ENCODE data around the gene ABCA6.

ABCA6 gene

GRCh38 chr17:69057280-69057679 is 84.4 kb downstream of the ABCA6 start:
- intact Hi-C loops (cut with DNase I): loop anchor here (10.0 kb wide), 1 partner anchor 72 kb away; no protein-coding TSS in a partner anchor
- DNase-seq: no peak

DNA sequence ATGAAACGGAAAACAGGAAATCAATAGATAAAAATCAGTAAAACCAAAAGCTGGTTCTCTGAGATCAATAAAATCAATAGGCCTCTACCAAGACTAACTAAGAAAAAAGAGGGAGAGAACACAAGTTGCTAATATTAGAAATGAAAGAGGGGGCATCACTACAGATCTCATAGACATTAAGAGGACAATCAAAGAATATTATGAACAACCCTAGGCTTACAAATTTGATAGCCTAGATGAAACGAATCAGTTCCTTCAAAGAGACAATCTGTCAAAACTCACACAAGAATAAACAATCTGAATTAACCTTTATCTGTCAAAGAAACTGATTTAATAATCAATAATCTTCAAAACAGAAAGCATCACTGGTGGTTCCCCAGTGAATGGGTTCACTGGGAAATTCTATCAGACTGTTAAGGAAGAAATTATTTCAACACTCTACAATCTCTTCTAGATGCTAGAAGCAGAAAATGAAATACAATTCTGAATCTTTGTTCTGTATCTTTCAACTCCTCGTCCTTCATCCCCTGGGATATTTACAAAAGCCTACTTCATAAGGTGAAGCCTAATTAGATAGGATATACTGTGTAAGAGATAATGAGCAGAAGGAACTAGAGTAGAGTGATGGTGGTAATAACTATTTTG is 85.4 kb downstream of the ABCA6 start:
- no peak for DNase-seq
- intact Hi-C loops (cut with DNase I): loop anchor here (10.0 kb wide), 1 partner anchor 72 kb away; no protein-coding TSS in a partner anchor

DNA sequence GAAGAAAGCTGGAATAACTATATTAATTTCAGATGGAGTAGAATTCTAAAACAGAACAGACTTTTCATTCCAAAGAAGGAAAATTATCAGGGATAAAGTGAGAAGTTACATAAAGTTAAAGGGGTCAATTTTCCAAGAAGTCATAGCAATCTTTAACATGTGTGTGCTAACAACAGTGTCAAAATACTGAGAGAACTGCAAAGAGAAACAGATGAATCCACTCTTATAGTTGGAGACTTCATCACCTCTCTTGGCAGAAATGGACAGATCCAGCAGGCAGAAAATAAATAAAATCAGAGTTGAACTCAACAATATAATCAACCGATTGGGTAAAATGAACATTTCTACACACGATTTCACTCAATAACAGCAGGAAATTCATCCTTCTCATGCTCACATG is 86.4 kb downstream of the ABCA6 start:
- no peak for DNase-seq
- intact Hi-C loops (cut with DNase I): loop anchor here (10.0 kb wide), 1 partner anchor 71 kb away; no protein-coding TSS in a partner anchor

GRCh38 chr17:69050999-69051775 is 90.5 kb downstream of the ABCA6 start:
- DNase-seq: no peak
- intact Hi-C loops (cut with DNase I): loop anchor here (10.0 kb wide), 1 partner anchor 66 kb away; no protein-coding TSS in a partner anchor

GRCh38 chr17:69048634-69049033 is 93.1 kb downstream of the ABCA6 start:
- no peak for DNase-seq
- intact Hi-C loops (cut with DNase I): no loop called here

DNA sequence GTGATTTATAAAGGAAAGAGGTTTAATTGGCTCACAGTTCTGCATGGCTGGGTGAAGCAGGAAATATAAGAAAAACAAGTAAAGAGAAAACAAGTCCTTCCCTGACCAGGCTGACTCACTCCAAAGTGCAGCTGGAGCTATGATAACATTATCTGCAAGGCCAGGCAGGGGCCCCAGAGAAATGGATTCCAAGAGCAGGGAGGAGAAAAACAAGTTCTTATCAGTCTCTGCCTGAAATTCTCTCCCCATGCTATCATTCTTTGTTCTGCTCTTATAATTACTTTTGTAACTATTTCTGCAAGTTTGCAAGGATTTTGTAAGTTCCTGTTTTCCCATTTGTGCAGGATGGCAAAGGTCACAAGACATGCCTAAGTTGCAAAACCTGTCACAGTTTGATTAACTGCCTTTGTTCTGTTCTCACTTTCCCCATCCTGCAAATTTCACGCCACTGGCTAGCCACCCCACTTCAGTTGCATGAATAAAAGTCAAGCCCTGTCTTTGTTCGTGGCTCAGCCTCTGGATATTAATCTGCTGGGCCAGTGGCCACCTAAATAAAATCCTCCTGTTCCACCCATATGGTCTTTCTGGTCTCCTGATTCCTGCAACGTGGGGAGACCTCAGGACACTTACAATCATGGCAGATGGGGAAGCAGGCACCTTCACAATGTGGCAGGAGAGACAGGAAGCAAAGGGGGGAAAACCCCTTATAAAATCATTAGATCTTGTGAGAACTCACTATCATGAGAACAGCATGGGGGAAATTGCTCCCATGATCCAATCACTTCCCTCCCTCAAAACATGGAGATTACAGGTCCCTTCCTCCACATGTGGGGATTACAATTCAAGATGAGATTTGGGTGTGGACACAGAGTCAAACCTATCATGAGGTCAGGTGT is 94.1 kb downstream of the ABCA6 start:
- intact Hi-C loops (cut with DNase I): no loop called here
- DNase-seq: no peak

DNA sequence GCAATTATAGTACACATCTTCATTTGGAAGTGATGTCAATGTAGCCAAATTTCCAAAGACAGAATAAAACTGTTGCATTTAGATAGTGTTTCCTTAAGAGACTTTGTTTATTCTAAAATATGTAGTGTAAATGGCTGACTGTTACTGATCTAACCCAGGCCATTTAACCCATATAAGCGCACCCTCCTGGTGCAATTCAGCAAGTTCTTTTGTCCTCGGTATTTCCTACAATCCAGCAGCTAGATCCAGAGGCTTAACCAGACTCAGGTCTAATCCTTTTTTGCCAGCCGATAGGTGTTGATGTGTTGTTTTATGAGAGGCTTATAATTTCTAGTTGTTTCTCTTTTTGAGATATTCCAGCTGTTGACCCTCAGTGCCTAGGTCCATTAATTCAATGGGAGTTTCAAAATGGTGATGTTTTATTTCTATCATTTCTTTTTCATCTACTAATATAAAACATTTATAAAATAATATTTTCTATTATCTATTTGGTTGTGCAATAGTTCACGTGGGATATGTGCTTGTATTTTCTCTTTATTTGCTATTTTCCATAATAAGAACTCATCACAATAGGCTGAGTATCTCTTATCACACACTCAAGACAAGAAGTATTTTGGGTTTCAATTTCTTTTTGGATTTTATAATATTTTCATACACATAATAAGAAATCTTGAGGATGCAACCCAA is 95.4 kb downstream of the ABCA6 start:
- intact Hi-C loops (cut with DNase I): no loop called here
- DNase-seq: no peak

GRCh38 chr17:69045646-69046045 is 96.0 kb downstream of the ABCA6 start:
- no peak for DNase-seq
- intact Hi-C loops (cut with DNase I): no loop called here

GRCh38 chr17:69044371-69044770 is 97.3 kb downstream of the ABCA6 start:
- intact Hi-C loops (cut with DNase I): no loop called here
- no peak for DNase-seq

GRCh38 chr17:69043098-69043734 is 98.5 kb downstream of the ABCA6 start:
- intact Hi-C loops (cut with DNase I): no loop called here
- DNase-seq: no peak

- intact Hi-C loops (cut with DNase I): no loop called here
- DNase-seq: no peak
These were observed 99.4 kb downstream of the ABCA6 start for GRCh38 chr17:69042308-69042707.

DNA sequence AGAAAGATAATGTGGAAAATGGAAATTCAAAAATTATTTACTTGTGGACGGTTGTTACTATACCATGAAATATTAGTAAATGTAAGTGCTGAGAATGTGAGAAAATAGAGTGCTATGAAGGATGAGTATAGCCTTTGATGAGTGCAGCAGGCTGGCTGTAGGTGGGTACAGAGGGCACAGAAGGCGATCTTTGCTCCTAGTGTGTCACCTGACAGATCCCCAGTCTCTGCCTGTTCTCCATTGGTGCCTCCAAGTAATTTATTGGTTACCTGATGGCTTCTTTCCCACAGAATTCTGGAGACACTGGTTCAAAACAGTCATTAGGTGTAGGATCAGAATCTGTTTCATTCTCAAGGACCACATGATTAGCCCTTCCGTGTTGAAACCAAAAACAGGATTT is 109.9 kb downstream of the ABCA6 start:
- no peak for DNase-seq
- intact Hi-C loops (cut with DNase I): no loop called here

DNA sequence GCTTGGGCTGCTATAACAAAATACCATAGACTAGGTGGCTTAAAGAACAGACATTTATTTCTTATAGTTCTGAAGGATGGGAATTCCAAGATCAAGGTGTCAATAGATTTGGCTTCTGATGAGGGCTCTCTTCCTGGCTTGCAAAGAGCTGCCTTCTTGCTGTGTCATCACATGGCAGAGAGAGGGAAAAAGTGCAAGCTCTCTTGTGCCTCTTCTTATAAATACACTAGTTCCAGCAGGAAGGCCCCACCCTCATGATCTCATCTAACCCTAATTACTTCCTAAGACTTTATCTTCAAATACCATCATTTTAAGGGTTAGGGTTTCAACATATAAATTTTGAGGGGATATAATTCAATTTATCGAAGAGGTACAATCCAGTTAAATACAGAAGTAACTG is 111.5 kb downstream of the ABCA6 start:
- DNase-seq: no peak
- intact Hi-C loops (cut with DNase I): no loop called here

Measured in posterior cingulate gyrus (tissue), 11 donors.